GM12878 (cell line): ENCODE measurements around the gene KCNB1. TPM values are rescaled to one million over a fixed set of nuclear protein-coding genes. Genes with fewer than 3 reads are reported as not detected.

Experiments used
- ATAC-seq: fragments of 200-7000 bp; cut with Tn5 transposase; 3 replicates; pipeline ENCODE4 v1.9.1; 2020; ENCODE audit warnings: mild to moderate bottlenecking, moderate library complexity
- BruUV-seq: library from RNA; stranded (reverse); fragments of 400-500 nt; replicated peaks from 2 replicates; lab custom pipeline; 2021; lab: Mats Ljungman, UMichigan
- CTCF ChIA-PET: fragments of 300-600 bp; sonication (Branson Sonifier 250); formaldehyde crosslinking; extraction: SDS; loops from one replicate; lab custom pipeline; 2021; ENCODE audit warnings: inconsistent platforms; lab: Yijun Ruan, JAX
- POLR2A ChIA-PET: fragments of 350-600 bp; formaldehyde crosslinking; extraction: SDS; loops from one replicate; lab custom pipeline; 2021; ENCODE audit warnings: inconsistent platforms; lab: Charles Lee
- RAD21 ChIA-PET: fragments of 300-600 bp; sonication (Branson Sonifier 250); formaldehyde crosslinking; loops from one replicate; lab custom pipeline; 2023; ENCODE audit warnings: antibody characterized with exemption; ENCODE audit not compliant: unreplicated experiment; lab: Charles Lee
- SMC1A ChIA-PET: fragments of 300-600 bp; sonication (Branson Sonifier 250); formaldehyde crosslinking; loops from one replicate; lab custom pipeline; 2023; ENCODE audit not compliant: unreplicated experiment, uncharacterized antibody; lab: Charles Lee
- DNase-seq: peaks from one replicate; pipeline ENCODE4 v3.0.0-alpha.2; 2011; ENCODE audit warnings: low read depth, low spot score
- FAIRE-seq: peaks from 3 replicates; lab custom pipeline; 2011; peaks lifted over from hg19 to GRCh38; lab: Jason Lieb, UNC
- H2AFZ ChIP-seq: 2 replicates; pipeline ENCODE4 v1.6.0; 2011; ENCODE audit warnings: low read depth, low read length, control low read depth; ENCODE audit not compliant: control insufficient read depth
- H3K27ac ChIP-seq: 2 replicates; pipeline ENCODE4 v1.5.1; 2011; ENCODE audit warnings: control low read depth; ENCODE audit not compliant: control insufficient read depth, insufficient read depth
- H3K27me3 ChIP-seq, 2 experiments: replicated peaks in 1 of 2; 2 replicates each; pipeline versions ENCODE4 v1.6.0 to v1.6.1; 2011; ENCODE audit warnings: low read length in 1 of 2; ENCODE audit not compliant: control insufficient read depth in 2 of 2, insufficient read depth in 2 of 2
- H3K36me3 ChIP-seq, 2 experiments: 2 replicates each; pipeline ENCODE4 v1.5.1; 2011; ENCODE audit warnings: low read length in 1 of 2; ENCODE audit not compliant: control insufficient read depth in 2 of 2, insufficient read depth in 2 of 2
- H3K4me1 ChIP-seq: 2 replicates; pipeline ENCODE4 v1.6.1; 2011; ENCODE audit warnings: mild to moderate bottlenecking, low read length, moderate library complexity, mixed read lengths; ENCODE audit not compliant: control insufficient read depth, insufficient read depth
- H3K4me2 ChIP-seq: 2 replicates; pipeline ENCODE4 v1.6.0; 2011; ENCODE audit warnings: control low read depth; ENCODE audit not compliant: control insufficient read depth, insufficient read depth
- H3K4me3 ChIP-seq: fragments of 200-600 bp; sonication (generic); 2 replicates; pipeline ENCODE4 v1.5.1; 2016
- H3K79me2 ChIP-seq: 2 replicates; pipeline ENCODE4 v1.6.0; 2011; ENCODE audit warnings: low read length; ENCODE audit not compliant: control insufficient read depth, insufficient read depth
- H3K9ac ChIP-seq: 2 replicates; pipeline ENCODE4 v1.8.0; 2011; ENCODE audit warnings: low read length, control low read depth, mixed read lengths; ENCODE audit not compliant: control insufficient read depth, insufficient read depth
- H3K9me3 ChIP-seq: replicated peaks from 3 replicates; pipeline ENCODE4 v1.5.1; 2011; ENCODE audit warnings: mild to moderate bottlenecking, low read length; ENCODE audit not compliant: control insufficient read depth, insufficient read depth
- H4K20me1 ChIP-seq: 2 replicates; pipeline ENCODE4 v1.6.0; 2011; ENCODE audit not compliant: control insufficient read depth, insufficient read depth
- BACH1 ChIP-seq: fragments of 450-650 bp; IDR thresholded peaks from 2 replicates; pipeline ENCODE4 v1.6.1; 2017; ENCODE audit warnings: mild to moderate bottlenecking, borderline replicate concordance
- BHLHE40 ChIP-seq, 2 experiments: fragments of 450-650 bp in 1 of 2; IDR thresholded peaks; 2 replicates each; pipeline ENCODE4 v1.6.1; 2011 to 2017; ENCODE audit warnings: low read depth in 2 of 2, borderline replicate concordance in 1 of 2, improper control_type of control experiment in 1 of 2, low read length in 1 of 2, mild to moderate bottlenecking in 1 of 2
- FOXK2 ChIP-seq: fragments of 450-650 bp; IDR thresholded peaks from 2 replicates; pipeline ENCODE4 v1.6.1; 2017; ENCODE audit warnings: mild to moderate bottlenecking, moderate library complexity
- NR2F1 ChIP-seq: fragments of 450-650 bp; conservative IDR thresholded peaks from 2 replicates; pipeline ENCODE4 v1.6.1; 2017; ENCODE audit warnings: mild to moderate bottlenecking
- PML ChIP-seq: IDR thresholded peaks from 2 replicates; pipeline ENCODE4 v1.6.1; 2012; ENCODE audit warnings: low read length, inconsistent platforms
- RAD51 ChIP-seq: fragments of 450-650 bp; IDR thresholded peaks from 2 replicates; pipeline ENCODE4 v1.6.1; 2016; ENCODE audit warnings: moderate library complexity, mild to moderate bottlenecking, inconsistent platforms
- RELA ChIP-seq: fragments of 450-650 bp; IDR thresholded peaks from 2 replicates; pipeline ENCODE4 v1.8.0; 2014; ENCODE audit warnings: borderline replicate concordance; ENCODE audit not compliant: partially characterized antibody
- SIX5 ChIP-seq: IDR thresholded peaks from 2 replicates; pipeline ENCODE4 v1.6.1; 2011; ENCODE audit warnings: mild to moderate bottlenecking, low read depth, low read length, moderate library complexity; ENCODE audit not compliant: severe bottlenecking
- ZZZ3 ChIP-seq: IDR thresholded peaks from 2 replicates; pipeline ENCODE4 v1.6.1; 2011; ENCODE audit warnings: low read depth; ENCODE audit not compliant: control insufficient read depth, insufficient read length
- WGBS: methylation state at CpG from one replicate; pipeline ENCODE4 v1.1.6; 2016; ENCODE audit warnings: low lambda C conversion rate; ENCODE audit not compliant: insufficient replicate concordance, insufficient coverage; ENCODE audit errors: missing lambda C conversion rate; 5-methylcytosine and 5-hydroxymethylcytosine counted together
- in situ Hi-C: fragments of 300-500 bp; cut with MboI; formaldehyde crosslinking; loops from 9 replicates; pipeline ENCODE4 v1.14.3; 2018; ENCODE audit warnings: mixed read lengths
- intact Hi-C: fragments of 100-400 bp; cut with micrococcal nuclease; formaldehyde crosslinking; loops from one replicate; pipeline ENCODE4 v1.14.2; 2022; ENCODE audit not compliant: unreplicated experiment
- polyA plus RNA-seq, 11 experiments: library from polyadenylated mRNA; depleted of rRNA in 4 of 11; unstranded in 6 of 11; stranded (reverse) in 5 of 11; fragments of >200 nt; fragmentation: Nextera tagmentation in 4 of 11; fragmentation: Illumina TruSeq in 1 of 11; extraction: Ambion mirVana in 4 of 11; extraction: Trizol in 1 of 11; gene quantifications; 1 replicate in 1 of 11; 2 replicates in 10 of 11; pipeline versions ENCODE4 v1.2.1 to v1.2.3, GENCODE V29; 2011 to 2016; ENCODE audit warnings: inconsistent platforms in 2 of 11, missing spikeins in 2 of 11, low read depth in 1 of 11
- total RNA-seq, 4 experiments: library from RNA; depleted of rRNA in 3 of 4; stranded (reverse); fragments of >200 nt in 3 of 4; fragmentation: Illumina TruSeq in 1 of 4; extraction: Trizol in 1 of 4; gene quantifications; 2 replicates each; pipeline versions ENCODE4 v1.2.1 to v1.2.3, GENCODE V29; 2013 to 2021
- TF ChIP-seq, protein P1 (sequence below): fragments of 150-350 bp; IDR thresholded peaks from 2 replicates; pipeline ENCODE4 v1.6.1; 2014; ENCODE audit warnings: mild to moderate bottlenecking, low read depth, low read length
- TF ChIP-seq, protein P2 (sequence below): fragments of 450-650 bp; IDR thresholded peaks from 2 replicates; pipeline ENCODE4 v1.6.1; 2017; ENCODE audit warnings: mild to moderate bottlenecking, moderate library complexity
- TF ChIP-seq, protein P3 (sequence below): fragments of 450-650 bp; IDR thresholded peaks from 2 replicates; pipeline ENCODE4 v1.6.1; 2017; ENCODE audit warnings: low read depth, mild to moderate bottlenecking, moderate library complexity
- TF ChIP-seq, protein P4 (sequence below): fragments of 450-650 bp; IDR thresholded peaks from 2 replicates; pipeline ENCODE4 v1.6.1; 2016; ENCODE audit warnings: mild to moderate bottlenecking

Gene KCNB1
- total and polyA plus RNA-seq, 10 of the 15 experiments (the other 5 are each of a cell fraction or from before 2014, with no cell fraction given) = 0.02 to 0.08 (median 0.03) TPM; not detected in 7

DNA sequence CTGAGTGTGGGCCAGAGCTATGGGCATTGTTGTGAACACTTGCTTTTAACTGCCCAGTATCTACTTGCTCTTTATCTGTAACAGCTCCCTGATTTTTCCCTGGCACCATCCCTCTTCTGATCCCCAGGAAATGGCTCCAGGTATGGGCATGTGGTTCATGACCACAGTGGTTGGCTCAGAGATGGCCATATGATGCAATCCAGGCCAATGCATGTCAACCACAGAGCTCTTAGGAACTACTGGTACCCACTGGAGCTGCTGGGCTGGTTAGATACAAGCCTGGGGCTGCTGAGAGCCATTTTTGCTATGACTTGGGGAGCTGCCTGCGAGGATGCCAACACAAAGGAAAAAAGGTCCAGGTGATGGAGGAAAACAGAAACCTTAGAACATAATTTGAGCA, 55.6 kb downstream of the KCNB1 start:
- Histone ChIP-seq H3K27me3 (peaks cover 0 to 4% of the 10 kb centered on the region in 2 experiments; a peak in 2 of 4 replicates), H3K79me2 (no peaks in the 10 kb centered on the region), H3K4me1 (no peaks in the 10 kb centered on the region), H3K9ac (no peak overlapping the region), H3K27ac (no peak overlapping the region), H3K36me3 (no peaks in the 10 kb centered on the region), H2AFZ (no peak overlapping the region), H3K9me3 (no peaks in the 10 kb centered on the region), H3K4me3 (no peak overlapping the region), H3K4me2 (no peak overlapping the region), H4K20me1 (no peaks in the 10 kb centered on the region)
- no peak for ATAC-seq
- POLR2A ChIA-PET = no interaction called here
- SMC1A ChIA-PET = no interaction called here
- no TSS peak for BruUV-seq
- in situ Hi-C loops = no loop called here
- CTCF ChIA-PET = no interaction called here
- no peak for DNase-seq
- no peak for FAIRE-seq
- intact Hi-C loops = no loop called here
- WGBS = 0% methylated on average over 1 of the region's 1 CpG
- RAD21 ChIA-PET = no interaction called here
- TF ChIP-seq SIX5 (no peak), BHLHE40 (IDR thresholded peaks at IDR 0.05; ENCODE audit: borderline replicate concordance in 1 of 2, low read depth in 2 of 2, low read length in 1 of 2) (no peak), FOXK2 (no peak), ZZZ3 (no peak), PML (no peak), RELA (no peak), BACH1 (no peak), RAD51 (no peak), NR2F1 (no peak)
- TF ChIP-seq, protein P1, sequence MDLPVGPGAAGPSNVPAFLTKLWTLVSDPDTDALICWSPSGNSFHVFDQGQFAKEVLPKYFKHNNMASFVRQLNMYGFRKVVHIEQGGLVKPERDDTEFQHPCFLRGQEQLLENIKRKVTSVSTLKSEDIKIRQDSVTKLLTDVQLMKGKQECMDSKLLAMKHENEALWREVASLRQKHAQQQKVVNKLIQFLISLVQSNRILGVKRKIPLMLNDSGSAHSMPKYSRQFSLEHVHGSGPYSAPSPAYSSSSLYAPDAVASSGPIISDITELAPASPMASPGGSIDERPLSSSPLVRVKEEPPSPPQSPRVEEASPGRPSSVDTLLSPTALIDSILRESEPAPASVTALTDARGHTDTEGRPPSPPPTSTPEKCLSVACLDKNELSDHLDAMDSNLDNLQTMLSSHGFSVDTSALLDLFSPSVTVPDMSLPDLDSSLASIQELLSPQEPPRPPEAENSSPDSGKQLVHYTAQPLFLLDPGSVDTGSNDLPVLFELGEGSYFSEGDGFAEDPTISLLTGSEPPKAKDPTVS = no peak
- TF ChIP-seq, protein P2, sequence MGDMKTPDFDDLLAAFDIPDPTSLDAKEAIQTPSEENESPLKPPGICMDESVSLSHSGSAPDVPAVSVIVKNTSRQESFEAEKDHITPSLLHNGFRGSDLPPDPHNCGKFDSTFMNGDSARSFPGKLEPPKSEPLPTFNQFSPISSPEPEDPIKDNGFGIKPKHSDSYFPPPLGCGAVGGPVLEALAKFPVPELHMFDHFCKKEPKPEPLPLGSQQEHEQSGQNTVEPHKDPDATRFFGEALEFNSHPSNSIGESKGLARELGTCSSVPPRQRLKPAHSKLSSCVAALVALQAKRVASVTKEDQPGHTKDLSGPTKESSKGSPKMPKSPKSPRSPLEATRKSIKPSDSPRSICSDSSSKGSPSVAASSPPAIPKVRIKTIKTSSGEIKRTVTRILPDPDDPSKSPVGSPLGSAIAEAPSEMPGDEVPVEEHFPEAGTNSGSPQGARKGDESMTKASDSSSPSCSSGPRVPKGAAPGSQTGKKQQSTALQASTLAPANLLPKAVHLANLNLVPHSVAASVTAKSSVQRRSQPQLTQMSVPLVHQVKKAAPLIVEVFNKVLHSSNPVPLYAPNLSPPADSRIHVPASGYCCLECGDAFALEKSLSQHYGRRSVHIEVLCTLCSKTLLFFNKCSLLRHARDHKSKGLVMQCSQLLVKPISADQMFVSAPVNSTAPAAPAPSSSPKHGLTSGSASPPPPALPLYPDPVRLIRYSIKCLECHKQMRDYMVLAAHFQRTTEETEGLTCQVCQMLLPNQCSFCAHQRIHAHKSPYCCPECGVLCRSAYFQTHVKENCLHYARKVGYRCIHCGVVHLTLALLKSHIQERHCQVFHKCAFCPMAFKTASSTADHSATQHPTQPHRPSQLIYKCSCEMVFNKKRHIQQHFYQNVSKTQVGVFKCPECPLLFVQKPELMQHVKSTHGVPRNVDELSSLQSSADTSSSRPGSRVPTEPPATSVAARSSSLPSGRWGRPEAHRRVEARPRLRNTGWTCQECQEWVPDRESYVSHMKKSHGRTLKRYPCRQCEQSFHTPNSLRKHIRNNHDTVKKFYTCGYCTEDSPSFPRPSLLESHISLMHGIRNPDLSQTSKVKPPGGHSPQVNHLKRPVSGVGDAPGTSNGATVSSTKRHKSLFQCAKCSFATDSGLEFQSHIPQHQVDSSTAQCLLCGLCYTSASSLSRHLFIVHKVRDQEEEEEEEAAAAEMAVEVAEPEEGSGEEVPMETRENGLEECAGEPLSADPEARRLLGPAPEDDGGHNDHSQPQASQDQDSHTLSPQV = no peak
- TF ChIP-seq, protein P3, sequence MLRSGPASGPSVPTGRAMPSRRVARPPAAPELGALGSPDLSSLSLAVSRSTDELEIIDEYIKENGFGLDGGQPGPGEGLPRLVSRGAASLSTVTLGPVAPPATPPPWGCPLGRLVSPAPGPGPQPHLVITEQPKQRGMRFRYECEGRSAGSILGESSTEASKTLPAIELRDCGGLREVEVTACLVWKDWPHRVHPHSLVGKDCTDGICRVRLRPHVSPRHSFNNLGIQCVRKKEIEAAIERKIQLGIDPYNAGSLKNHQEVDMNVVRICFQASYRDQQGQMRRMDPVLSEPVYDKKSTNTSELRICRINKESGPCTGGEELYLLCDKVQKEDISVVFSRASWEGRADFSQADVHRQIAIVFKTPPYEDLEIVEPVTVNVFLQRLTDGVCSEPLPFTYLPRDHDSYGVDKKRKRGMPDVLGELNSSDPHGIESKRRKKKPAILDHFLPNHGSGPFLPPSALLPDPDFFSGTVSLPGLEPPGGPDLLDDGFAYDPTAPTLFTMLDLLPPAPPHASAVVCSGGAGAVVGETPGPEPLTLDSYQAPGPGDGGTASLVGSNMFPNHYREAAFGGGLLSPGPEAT = no peak
- TF ChIP-seq, protein P4, sequence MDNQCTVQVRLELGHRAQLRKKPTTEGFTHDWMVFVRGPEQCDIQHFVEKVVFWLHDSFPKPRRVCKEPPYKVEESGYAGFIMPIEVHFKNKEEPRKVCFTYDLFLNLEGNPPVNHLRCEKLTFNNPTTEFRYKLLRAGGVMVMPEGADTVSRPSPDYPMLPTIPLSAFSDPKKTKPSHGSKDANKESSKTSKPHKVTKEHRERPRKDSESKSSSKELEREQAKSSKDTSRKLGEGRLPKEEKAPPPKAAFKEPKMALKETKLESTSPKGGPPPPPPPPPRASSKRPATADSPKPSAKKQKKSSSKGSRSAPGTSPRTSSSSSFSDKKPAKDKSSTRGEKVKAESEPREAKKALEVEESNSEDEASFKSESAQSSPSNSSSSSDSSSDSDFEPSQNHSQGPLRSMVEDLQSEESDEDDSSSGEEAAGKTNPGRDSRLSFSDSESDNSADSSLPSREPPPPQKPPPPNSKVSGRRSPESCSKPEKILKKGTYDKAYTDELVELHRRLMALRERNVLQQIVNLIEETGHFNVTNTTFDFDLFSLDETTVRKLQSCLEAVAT = no peak
